Adrenal gland (tissue), 12 donors: ENCODE results near the gene RAB25. TPM values are rescaled to one million over a fixed set of nuclear protein-coding genes. Genes with fewer than 3 reads are reported as not detected.

Experiments
- DNase-seq, 7 donors: peaks; one replicate each; pipeline ENCODE4 v3.0.0-alpha.2; 2019 to 2020
- H3K27ac ChIP-seq, 5 donors: fragments of 200-600 bp; sonication (generic) in 4 of 5; 1 replicate in 3 of 5; 2 replicates in 2 of 5; pipeline versions ENCODE4 v1.5.1 to v1.8.0; 2016 to 2020; ENCODE audit warnings: mild to moderate bottlenecking in 1 of 5
- H3K27me3 ChIP-seq: fragments of 200-600 bp; 2 replicates; pipeline ENCODE4 v1.8.0; 2021
- H3K36me3 ChIP-seq, 2 donors: fragments of 200-600 bp; replicated peaks in 1 of 2; 1 replicate in 1 of 2; 2 replicates in 1 of 2; pipeline versions ENCODE4 v1.5.1 to v1.8.0; 2018 to 2022
- H3K4me1 ChIP-seq, 2 donors: fragments of 200-600 bp; replicated peaks in 1 of 2; 1 replicate in 1 of 2; 2 replicates in 1 of 2; pipeline versions ENCODE4 v1.5.1 to v1.8.0; 2018 to 2021
- H3K4me3 ChIP-seq, 4 donors: fragments of 200-600 bp; sonication (generic) in 3 of 4; one replicate each; pipeline ENCODE4 v1.5.1; 2016 to 2018
- H3K9me3 ChIP-seq, 3 donors: fragments of 200-600 bp; sonication (generic) in 1 of 3; replicated peaks in 1 of 3; 1 replicate in 2 of 3; 2 replicates in 1 of 3; pipeline versions ENCODE4 v1.5.1 to v1.8.0; 2016 to 2021
- CTCF ChIP-seq, 6 experiments: fragments of 450-650 bp in 4 of 6; fragments of 200-600 bp in 2 of 6; sonication (generic) in 1 of 6; IDR thresholded peaks; 1 replicate in 5 of 6; 2 replicates in 1 of 6; pipeline versions ENCODE4 v1.5.1 to v1.8.0; 2016 to 2021; ENCODE audit warnings: antibody characterized with exemption in 6 of 6, mild to moderate bottlenecking in 2 of 6, moderate library complexity in 1 of 6
- POLR2A ChIP-seq, 2 donors: fragments of 450-650 bp; IDR thresholded peaks; one replicate each; pipeline ENCODE4 v1.6.1; 2017; ENCODE audit warnings: antibody characterized with exemption in 2 of 2, mild to moderate bottlenecking in 2 of 2, moderate library complexity in 1 of 2
- WGBS, 4 donors: extraction: QIAGEN DNeasy Blood & Tissue Kit in 2 of 4; methylation state at CpG; one replicate each; pipeline versions ENCODE4 v1.1.5 to v1.1.7; 2013 to 2017; 5-methylcytosine and 5-hydroxymethylcytosine counted together
- intact Hi-C, 2 donors: fragments of 100-400 bp; cut with DNase I; formaldehyde crosslinking; loops; one replicate each; pipeline versions ENCODE4 v1.14.1 to v1.15.0; 2022 to 2023
- polyA plus RNA-seq, 3 donors: library from polyadenylated mRNA; stranded (reverse); fragments of 200-250 nt in 2 of 3; fragments of 350-450 nt in 1 of 3; fragmentation: Illumina TruSeq in 1 of 3; extraction: RNeasy Lipid Tissue Mini Kit (QIAGEN cat#74804) in 1 of 3; gene quantifications; one replicate each; pipeline ENCODE4 v1.2.3, GENCODE V29; 2013 to 2014
- total RNA-seq, 9 donors: library from RNA; depleted of rRNA in 4 of 9; stranded (reverse); fragments of >200 nt in 4 of 9; fragments of 120-200 nt in 1 of 9; fragmentation: NEBNext Ultra II Directional in 1 of 9; extraction: Animal tissue kit (Norgen Biotek cat#: 25700) in 1 of 9; gene quantifications; one replicate each; pipeline versions ENCODE4 v1.1.0 to v1.2.4, GENCODE V29; 2013 to 2023
- donor health status: healthy with polysubstance abuse.
- donor health status: Bipolar disorder and iron deficiency.
- donor health status: DM: yes; HTN: yes; CAD: no.
- donor health status: DM: no; HTN: no; CAD: no.
- donor health status: DM: no; HTN: no; CAD: no.
- donor health status: DM: yes; HTN: yes; CAD: no.

The RAB25 gene
- total and polyA plus RNA-seq, 12 donors: 0.17 to 0.48 (median 0.38) TPM; not detected in 9

GRCh38 chr1:156079762-156080161, 18.8 kb downstream of the RAB25 start:
- DNase-seq: no peak
- Histone ChIP-seq H3K27me3 (no peaks in the 10 kb centered on the region), H3K36me3 (no peaks in the 10 kb centered on the region), H3K4me1 (peaks cover 9 to 16% of the 10 kb centered on the region in 2 donors), H3K27ac (no peak overlapping the region), H3K4me3 (no peak overlapping the region), H3K9me3 (no peaks in the 10 kb centered on the region)
- TF ChIP-seq POLR2A (IDR thresholded peaks at IDR 0.05): no peak
- no peak for TF ChIP-seq CTCF (IDR thresholded peaks at IDR 0.05)
- WGBS, 4 donors: 88 to 93% (median 90%) methylated on average over 5 of the region's 5 CpGs
- intact Hi-C loops: no loop called here

- Histone ChIP-seq H3K9me3 (no peaks in the 10 kb centered on the region), H3K4me3 (no peak overlapping the region), H3K4me1 (peaks cover 9 to 16% of the 10 kb centered on the region in 2 donors), H3K27me3 (no peaks in the 10 kb centered on the region), H3K36me3 (no peaks in the 10 kb centered on the region), H3K27ac (no peak overlapping the region)
- DNase-seq: no peak
- 71 to 91% (median 83%) methylated on average over 7 to 8 of the region's 8 CpGs for WGBS, 4 donors
- intact Hi-C loops: no loop called here
- no peak for TF ChIP-seq POLR2A (IDR thresholded peaks at IDR 0.05)
- no peak for TF ChIP-seq CTCF (IDR thresholded peaks at IDR 0.05)
These were observed 19.4 kb downstream of the RAB25 start for GRCh38 chr1:156080241-156080862.

- no peaks in the 10 kb centered on the region for H3K9me3 ChIP-seq
- H3K36me3 ChIP-seq: no peaks in the 10 kb centered on the region
- intact Hi-C loops: no loop called here
- H3K27me3 ChIP-seq: no peaks in the 10 kb centered on the region
- TF ChIP-seq POLR2A (IDR thresholded peaks at IDR 0.05) (no peak), CTCF (IDR thresholded peaks at IDR 0.05) (no peak)
- H3K4me1 ChIP-seq: peaks cover 9 to 17% of the 10 kb centered on the region in 2 donors
- no peak overlapping the region for H3K4me3 ChIP-seq
- no peak overlapping the region for H3K27ac ChIP-seq
- no peak for DNase-seq
- 70 to 83% (median 76%) methylated on average over 3 to 4 of the region's 4 CpGs for WGBS, 4 donors
These were observed 19.9 kb downstream of the RAB25 start for GRCh38 chr1:156080863-156081179.

GRCh38 chr1:156081180-156081916, 20.4 kb downstream of the RAB25 start:
- intact Hi-C loops: no loop called here
- peak overlapping the region in 1 of 4 donors; percentile 58 for H3K4me3 ChIP-seq
- no peaks in the 10 kb centered on the region for H3K9me3 ChIP-seq
- WGBS, 4 donors: 6 to 21% (median 13%) methylated on average over 13 to 61 of the region's 61 CpGs
- H3K27me3 ChIP-seq: no peaks in the 10 kb centered on the region
- DNase-seq: no peak
- H3K4me1 ChIP-seq: peaks cover 9 to 23% of the 10 kb centered on the region in 2 donors
- H3K36me3 ChIP-seq: no peaks in the 10 kb centered on the region
- TF ChIP-seq CTCF (IDR thresholded peaks at IDR 0.05) (no peak), POLR2A (IDR thresholded peaks at IDR 0.05) (no peak)
- no peak overlapping the region for H3K27ac ChIP-seq
